PC-9 (cell line): ENCODE measurements around the gene MET. TPM values are rescaled to one million over a fixed set of nuclear protein-coding genes. Genes with fewer than 3 reads are reported as not detected.

Source experiments
- BruUV-seq: library from RNA; stranded (reverse); fragments of 400-500 nt; replicated peaks from 2 replicates; lab custom pipeline; 2021; lab: Mats Ljungman, UMichigan
- CTCF ChIA-PET: fragments of 300-600 bp; sonication (Branson Sonifier 250); formaldehyde crosslinking; loops from one replicate; lab custom pipeline; 2022; ENCODE audit warnings: antibody characterized with exemption; lab: Charles Lee
- POLR2A ChIA-PET: fragments of 300-600 bp; sonication (Branson Sonifier 250); formaldehyde crosslinking; loops from one replicate; lab custom pipeline; 2022; ENCODE audit warnings: antibody characterized with exemption; ENCODE audit not compliant: unreplicated experiment; lab: Charles Lee
- DNase-seq, 2 experiments: peaks; one replicate each; pipeline versions ENCODE4 v3.0.0 to v3.0.0-alpha.2; 2015 to 2022; ENCODE audit warnings: mixed read lengths in 1 of 2
- H2AFZ ChIP-seq: fragments of 200-600 bp; sonication (generic); 2 replicates; pipeline ENCODE4 v1.8.1; 2017; ENCODE audit warnings: antibody characterized with exemption
- H3F3A ChIP-seq: fragments of 200-600 bp; sonication (generic); 2 replicates; pipeline ENCODE4 v1.8.1; 2017; ENCODE audit warnings: antibody characterized with exemption, mild to moderate bottlenecking, low read depth; ENCODE audit not compliant: insufficient read depth
- H3K27ac ChIP-seq: fragments of 200-600 bp; sonication (generic); 2 replicates; pipeline ENCODE4 v1.6.1; 2016; ENCODE audit warnings: mixed run types
- H3K27me3 ChIP-seq: fragments of 200-600 bp; sonication (generic); 2 replicates; pipeline ENCODE4 v1.6.1; 2016; ENCODE audit warnings: low read depth, mixed run types; ENCODE audit not compliant: insufficient read depth
- H3K36me3 ChIP-seq: fragments of 200-600 bp; sonication (generic); 2 replicates; pipeline ENCODE4 v1.6.1; 2016; ENCODE audit warnings: low read depth, mixed run types
- H3K4me1 ChIP-seq: fragments of 200-600 bp; sonication (generic); replicated peaks from 2 replicates; pipeline ENCODE4 v1.6.1; 2016; ENCODE audit warnings: mixed run types; ENCODE audit not compliant: insufficient read depth
- H3K4me2 ChIP-seq: fragments of 200-600 bp; sonication (generic); 2 replicates; pipeline ENCODE4 v1.6.1; 2017; ENCODE audit warnings: mixed run types
- H3K4me3 ChIP-seq: fragments of 200-600 bp; sonication (generic); 2 replicates; pipeline ENCODE4 v1.6.1; 2016; ENCODE audit warnings: mixed run types
- H3K79me2 ChIP-seq: fragments of 200-600 bp; sonication (generic); 2 replicates; pipeline ENCODE4 v1.6.1; 2017; ENCODE audit warnings: low read depth, mixed run types
- H3K9me2 ChIP-seq: fragments of 200-600 bp; sonication (generic); 2 replicates; pipeline ENCODE4 v1.8.1; 2017; ENCODE audit warnings: mild to moderate bottlenecking; ENCODE audit not compliant: insufficient read depth
- H3K9me3 ChIP-seq: fragments of 200-600 bp; sonication (generic); 2 replicates; pipeline ENCODE4 v1.8.1; 2016; ENCODE audit warnings: low read depth; ENCODE audit not compliant: insufficient read depth
- H4K20me1 ChIP-seq: fragments of 200-600 bp; sonication (generic); 2 replicates; pipeline ENCODE4 v1.8.1; 2017; ENCODE audit not compliant: insufficient read depth
- EZH2 ChIP-seq: fragments of 200-600 bp; sonication (generic); IDR thresholded peaks from 2 replicates; pipeline ENCODE4 v1.8.0; 2017; ENCODE audit warnings: antibody characterized with exemption, low read depth
- intact Hi-C: fragments of 100-400 bp; cut with micrococcal nuclease; formaldehyde crosslinking; loops from one replicate; pipeline ENCODE4 v1.10.0; 2022; ENCODE audit not compliant: unreplicated experiment
- total RNA-seq: library from RNA; stranded (reverse); gene quantifications from 2 replicates; pipeline ENCODE4 v1.2.3, GENCODE V29; 2021
- TF ChIP-seq, protein P1 (sequence below): fragments of 200-600 bp; sonication (generic); conservative IDR thresholded peaks from 2 replicates; pipeline ENCODE4 v1.6.1; 2017; ENCODE audit warnings: mixed run types, antibody characterized with exemption, mild to moderate bottlenecking, moderate library complexity

The MET gene
- total RNA-seq, 1 experiment from 2014 or later, result 287 TPM

DNA sequence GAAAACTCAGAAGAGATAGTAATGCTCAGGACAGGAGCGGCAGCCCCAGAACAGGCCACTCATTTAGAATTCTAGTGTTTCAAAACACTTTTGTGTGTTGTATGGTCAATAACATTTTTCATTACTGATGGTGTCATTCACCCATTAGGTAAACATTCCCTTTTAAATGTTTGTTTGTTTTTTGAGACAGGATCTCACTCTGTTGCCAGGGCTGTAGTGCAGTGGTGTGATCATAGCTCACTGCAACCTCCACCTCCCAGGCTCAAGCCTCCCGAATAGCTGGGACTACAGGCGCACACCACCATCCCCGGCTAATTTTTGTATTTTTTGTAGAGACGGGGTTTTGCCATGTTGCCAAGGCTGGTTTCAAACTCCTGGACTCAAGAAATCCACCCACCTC is 124.5 kb downstream of the MET start:
- peak in 1 of 2 experiments; percentile 43 for DNase-seq
- no peaks in the 10 kb centered on the region for H3K9me3 ChIP-seq
- no peaks in the 10 kb centered on the region for H3K27me3 ChIP-seq
- H3K9me2 ChIP-seq, result no peaks in the 10 kb centered on the region
- H3K27ac ChIP-seq, result no peak overlapping the region
- CTCF ChIA-PET, result no interaction called here
- no peak for TF ChIP-seq EZH2
- TF ChIP-seq, protein P1, sequence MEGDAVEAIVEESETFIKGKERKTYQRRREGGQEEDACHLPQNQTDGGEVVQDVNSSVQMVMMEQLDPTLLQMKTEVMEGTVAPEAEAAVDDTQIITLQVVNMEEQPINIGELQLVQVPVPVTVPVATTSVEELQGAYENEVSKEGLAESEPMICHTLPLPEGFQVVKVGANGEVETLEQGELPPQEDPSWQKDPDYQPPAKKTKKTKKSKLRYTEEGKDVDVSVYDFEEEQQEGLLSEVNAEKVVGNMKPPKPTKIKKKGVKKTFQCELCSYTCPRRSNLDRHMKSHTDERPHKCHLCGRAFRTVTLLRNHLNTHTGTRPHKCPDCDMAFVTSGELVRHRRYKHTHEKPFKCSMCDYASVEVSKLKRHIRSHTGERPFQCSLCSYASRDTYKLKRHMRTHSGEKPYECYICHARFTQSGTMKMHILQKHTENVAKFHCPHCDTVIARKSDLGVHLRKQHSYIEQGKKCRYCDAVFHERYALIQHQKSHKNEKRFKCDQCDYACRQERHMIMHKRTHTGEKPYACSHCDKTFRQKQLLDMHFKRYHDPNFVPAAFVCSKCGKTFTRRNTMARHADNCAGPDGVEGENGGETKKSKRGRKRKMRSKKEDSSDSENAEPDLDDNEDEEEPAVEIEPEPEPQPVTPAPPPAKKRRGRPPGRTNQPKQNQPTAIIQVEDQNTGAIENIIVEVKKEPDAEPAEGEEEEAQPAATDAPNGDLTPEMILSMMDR, result no peak
- no peaks in the 10 kb centered on the region for H4K20me1 ChIP-seq
- peaks cover 11% of the 10 kb centered on the region; the same call in 1 of the 2 replicates for H3F3A ChIP-seq
- H3K4me1 ChIP-seq, result peaks cover 18% of the 10 kb centered on the region
- TSS peak; percentile 14 for BruUV-seq
- peaks cover 14% of the 10 kb centered on the region; the same call in 1 of the 2 replicates for H3K36me3 ChIP-seq
- POLR2A ChIA-PET, result no interaction called here
- no peak overlapping the region for H3K4me3 ChIP-seq
- H3K79me2 ChIP-seq, result no peaks in the 10 kb centered on the region
- no peak overlapping the region for H2AFZ ChIP-seq
- H3K4me2 ChIP-seq, result no peak overlapping the region
- intact Hi-C loops, result no loop called here

DNA sequence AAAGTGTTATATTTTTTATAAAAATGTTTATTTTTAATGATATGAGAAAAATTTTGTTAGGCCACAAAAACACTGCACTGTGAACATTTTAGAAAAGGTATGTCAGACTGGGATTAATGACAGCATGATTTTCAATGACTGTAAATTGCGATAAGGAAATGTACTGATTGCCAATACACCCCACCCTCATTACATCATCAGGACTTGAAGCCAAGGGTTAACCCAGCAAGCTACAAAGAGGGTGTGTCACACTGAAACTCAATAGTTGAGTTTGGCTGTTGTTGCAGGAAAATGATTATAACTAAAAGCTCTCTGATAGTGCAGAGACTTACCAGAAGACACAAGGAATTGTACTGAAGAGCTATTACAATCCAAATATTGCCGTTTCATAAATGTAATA is 125.6 kb downstream of the MET start:
- Histone ChIP-seq H3K9me3 (no peaks in the 10 kb centered on the region), H2AFZ (no peak overlapping the region), H3K4me2 (no peak overlapping the region), H3K27me3 (no peaks in the 10 kb centered on the region), H3K4me3 (no peak overlapping the region), H3K27ac (no peak overlapping the region), H4K20me1 (no peaks in the 10 kb centered on the region), H3F3A (peaks cover 12% of the 10 kb centered on the region; the same call in 1 of the 2 replicates), H3K36me3 (peaks cover 14% of the 10 kb centered on the region; the same call in 1 of the 2 replicates), H3K9me2 (no peaks in the 10 kb centered on the region), H3K4me1 (peaks cover 19% of the 10 kb centered on the region), H3K79me2 (no peaks in the 10 kb centered on the region)
- peak in 1 of 2 experiments; percentile 50 for DNase-seq
- TF ChIP-seq EZH2, result no peak
- TF ChIP-seq, protein P1, result no peak
- POLR2A ChIA-PET, result no interaction called here
- intact Hi-C loops, result no loop called here
- CTCF ChIA-PET, result no interaction called here
- no TSS peak for BruUV-seq

DNA sequence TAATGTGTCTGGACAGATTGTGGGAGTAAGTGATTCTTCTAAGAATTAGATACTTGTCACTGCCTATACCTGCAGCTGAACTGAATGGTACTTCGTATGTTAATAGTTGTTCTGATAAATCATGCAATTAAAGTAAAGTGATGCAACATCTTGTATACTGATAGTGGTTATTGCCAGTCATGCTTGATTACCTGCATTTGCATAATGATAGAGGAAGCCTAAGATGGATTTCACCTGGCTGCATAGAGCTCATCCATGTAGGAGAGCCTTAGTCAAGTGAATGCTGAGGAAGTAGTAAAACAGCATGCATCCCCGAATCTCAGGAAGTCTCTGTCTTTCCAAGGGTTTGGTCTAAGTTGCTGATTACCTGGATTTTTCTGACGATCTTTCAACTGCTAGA is 126.2 kb downstream of the MET start:
- H3K9me3 ChIP-seq, result 0 out of 2 replicates have a peak, but pooled peaks cover 2% of the 10 kb centered on the region
- ChIA-PET POLR2A (no interaction called here), CTCF (no interaction called here)
- H3K4me1 ChIP-seq, result peaks cover 19% of the 10 kb centered on the region
- no peak overlapping the region for H3K4me3 ChIP-seq
- H3K4me2 ChIP-seq, result no peak overlapping the region
- BruUV-seq, result no TSS peak
- peaks cover 14% of the 10 kb centered on the region; the same call in 1 of the 2 replicates for H3K36me3 ChIP-seq
- intact Hi-C loops, result no loop called here
- H3K9me2 ChIP-seq, result no peaks in the 10 kb centered on the region
- H3K27me3 ChIP-seq, result no peaks in the 10 kb centered on the region
- TF ChIP-seq, protein P1, result no peak
- TF ChIP-seq EZH2, result no peak
- H3K79me2 ChIP-seq, result no peaks in the 10 kb centered on the region
- H4K20me1 ChIP-seq, result no peaks in the 10 kb centered on the region
- DNase-seq, result no peak
- no peak overlapping the region for H3K27ac ChIP-seq
- no peak overlapping the region for H2AFZ ChIP-seq
- H3F3A ChIP-seq, result peaks cover 12% of the 10 kb centered on the region; the same call in 1 of the 2 replicates
